Measurements from ENCODE around the gene ERFL. TPM values are rescaled to one million over a fixed set of nuclear protein-coding genes. Genes with fewer than 3 reads are reported as not detected.

ERFL gene
- total and polyA plus RNA-seq, 8 donors = 0.06 to 0.37 (median 0.22) TPM; not detected in 1

DNA sequence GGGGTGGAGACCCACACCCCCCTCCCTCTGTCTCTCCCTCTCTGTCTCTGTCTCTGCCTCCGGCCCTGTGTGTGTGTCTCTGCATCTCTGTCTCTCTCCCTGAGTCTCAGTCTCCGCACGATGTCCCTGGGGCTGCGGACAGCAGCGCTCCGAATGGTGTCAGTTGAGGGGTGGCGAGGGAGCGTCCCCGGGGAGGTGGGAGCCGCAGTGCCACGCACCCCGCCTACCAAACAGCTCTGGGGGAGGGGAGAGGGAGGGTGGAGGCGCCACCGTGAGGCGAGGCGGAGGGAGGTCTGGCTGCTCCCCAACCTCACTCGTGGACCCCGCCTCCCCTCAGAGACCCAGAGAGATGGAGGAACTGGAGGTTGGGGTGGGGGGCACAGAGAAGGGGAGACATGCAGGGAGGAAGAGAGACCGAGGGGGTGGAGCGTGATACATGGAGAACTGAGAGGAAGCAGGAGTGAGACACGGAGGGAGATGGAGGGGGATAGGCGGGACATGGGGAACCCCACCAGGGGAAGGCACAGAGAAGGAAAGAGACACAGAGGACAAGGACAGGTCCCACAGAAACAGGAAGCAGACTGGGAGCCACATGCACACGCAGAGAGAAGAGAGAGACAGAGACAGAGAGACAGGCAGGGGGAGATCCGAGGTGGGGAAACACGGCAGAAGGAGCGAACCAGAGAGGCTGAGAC, 7.2 kb downstream of the ERFL start:
- 24 to 30% methylated on average over 20 to 26 of the region's 26 CpGs for WGBS, 2 donors
- no peak for FAIRE-seq
- intact Hi-C loops (cut with DNase I) = no loop called here
- H3K36me3 ChIP-seq = no peaks in the 10 kb centered on the region
- no peaks in the 10 kb centered on the region for H3K9me3 ChIP-seq
- TF ChIP-seq, protein P1, sequence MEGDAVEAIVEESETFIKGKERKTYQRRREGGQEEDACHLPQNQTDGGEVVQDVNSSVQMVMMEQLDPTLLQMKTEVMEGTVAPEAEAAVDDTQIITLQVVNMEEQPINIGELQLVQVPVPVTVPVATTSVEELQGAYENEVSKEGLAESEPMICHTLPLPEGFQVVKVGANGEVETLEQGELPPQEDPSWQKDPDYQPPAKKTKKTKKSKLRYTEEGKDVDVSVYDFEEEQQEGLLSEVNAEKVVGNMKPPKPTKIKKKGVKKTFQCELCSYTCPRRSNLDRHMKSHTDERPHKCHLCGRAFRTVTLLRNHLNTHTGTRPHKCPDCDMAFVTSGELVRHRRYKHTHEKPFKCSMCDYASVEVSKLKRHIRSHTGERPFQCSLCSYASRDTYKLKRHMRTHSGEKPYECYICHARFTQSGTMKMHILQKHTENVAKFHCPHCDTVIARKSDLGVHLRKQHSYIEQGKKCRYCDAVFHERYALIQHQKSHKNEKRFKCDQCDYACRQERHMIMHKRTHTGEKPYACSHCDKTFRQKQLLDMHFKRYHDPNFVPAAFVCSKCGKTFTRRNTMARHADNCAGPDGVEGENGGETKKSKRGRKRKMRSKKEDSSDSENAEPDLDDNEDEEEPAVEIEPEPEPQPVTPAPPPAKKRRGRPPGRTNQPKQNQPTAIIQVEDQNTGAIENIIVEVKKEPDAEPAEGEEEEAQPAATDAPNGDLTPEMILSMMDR (IDR thresholded peaks at IDR 0.05) = no peak
- no peak overlapping the region for H3K4me3 ChIP-seq
- peak in 1 of 6 donors; percentile 51 for DNase-seq
- no peak for ATAC-seq
- no peaks in the 10 kb centered on the region for H3K27me3 ChIP-seq
- H3K4me1 ChIP-seq = no peaks in the 10 kb centered on the region
- H3K27ac ChIP-seq = no peak overlapping the region

DNA sequence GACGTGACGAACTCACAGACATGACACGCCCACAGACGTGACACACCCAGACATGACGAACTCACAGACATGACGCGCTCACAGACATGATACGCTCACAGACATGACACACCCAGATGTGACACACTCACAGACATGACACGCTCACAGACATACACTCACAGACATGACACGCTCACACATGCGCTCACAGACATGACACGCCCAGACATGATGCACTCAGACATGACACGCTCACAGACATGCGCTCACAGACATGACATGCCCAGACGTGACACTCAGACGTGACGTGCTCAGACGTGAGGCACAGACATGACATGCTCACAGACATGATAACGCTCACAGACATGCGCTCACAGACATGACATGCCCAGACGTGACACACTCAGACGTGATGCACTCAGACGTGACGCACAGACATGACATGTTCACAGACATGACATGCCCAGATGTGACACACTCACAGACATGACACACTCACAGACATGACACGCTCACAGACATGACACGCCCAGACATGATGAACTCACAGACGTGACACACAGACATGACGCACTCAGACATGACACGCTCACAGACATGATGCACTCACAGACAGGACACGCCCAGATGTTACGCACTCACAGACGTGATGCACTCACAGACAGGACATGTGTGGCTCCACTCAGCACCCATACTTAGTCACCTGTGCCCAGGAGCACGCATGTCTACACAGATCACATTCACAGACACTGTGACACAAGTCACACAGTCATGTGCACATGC, 8.1 kb downstream of the ERFL start:
- H3K4me3 ChIP-seq = no peak overlapping the region
- no peak overlapping the region for H3K27ac ChIP-seq
- intact Hi-C loops (cut with DNase I) = no loop called here
- no peak for FAIRE-seq
- H3K36me3 ChIP-seq = no peaks in the 10 kb centered on the region
- TF ChIP-seq, protein P1 (IDR thresholded peaks at IDR 0.05) = no peak
- peaks cover 0 to 7% (median 0%) of the 10 kb centered on the region in 4 donors for H3K27me3 ChIP-seq
- DNase-seq = peak in 1 of 6 donors; percentile 9
- no peak for ATAC-seq
- H3K9me3 ChIP-seq = no peaks in the 10 kb centered on the region
- WGBS, 2 donors = 74 to 89% methylated on average over 33 of the region's 33 CpGs
- H3K4me1 ChIP-seq = no peaks in the 10 kb centered on the region

DNA sequence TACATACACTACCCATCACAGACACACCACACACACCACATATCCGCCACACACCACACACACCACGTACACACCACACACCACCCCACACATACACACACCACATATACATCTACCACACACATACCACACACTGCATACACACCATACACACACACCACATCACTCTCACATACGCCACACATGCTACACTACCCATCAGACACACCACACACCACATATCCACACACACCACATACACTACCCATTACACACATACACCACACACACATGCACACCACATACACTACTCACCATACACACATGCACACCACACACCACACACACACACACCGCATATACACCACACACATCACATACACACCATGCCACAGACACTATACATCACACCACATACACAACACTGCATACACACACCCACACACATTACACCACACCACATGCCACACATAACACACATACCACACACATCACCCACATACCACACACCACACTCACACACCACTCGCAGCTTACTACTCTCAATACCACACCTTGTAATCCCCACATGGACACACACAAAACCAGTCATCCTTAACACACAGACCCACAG, 9.5 kb downstream of the ERFL start:
- no peaks in the 10 kb centered on the region for H3K9me3 ChIP-seq
- H3K36me3 ChIP-seq = no peaks in the 10 kb centered on the region
- WGBS, 2 donors = 80 to 90% methylated on average over 5 of the region's 5 CpGs
- DNase-seq (no peak), ATAC-seq (no peak), FAIRE-seq (no peak)
- intact Hi-C loops (cut with DNase I) = no loop called here
- H3K4me1 ChIP-seq = no peaks in the 10 kb centered on the region
- no peak overlapping the region for H3K4me3 ChIP-seq
- H3K27me3 ChIP-seq = peaks cover 0 to 7% (median 0%) of the 10 kb centered on the region in 4 donors
- TF ChIP-seq, protein P1 (IDR thresholded peaks at IDR 0.05) = no peak
- H3K27ac ChIP-seq = no peak overlapping the region

DNA sequence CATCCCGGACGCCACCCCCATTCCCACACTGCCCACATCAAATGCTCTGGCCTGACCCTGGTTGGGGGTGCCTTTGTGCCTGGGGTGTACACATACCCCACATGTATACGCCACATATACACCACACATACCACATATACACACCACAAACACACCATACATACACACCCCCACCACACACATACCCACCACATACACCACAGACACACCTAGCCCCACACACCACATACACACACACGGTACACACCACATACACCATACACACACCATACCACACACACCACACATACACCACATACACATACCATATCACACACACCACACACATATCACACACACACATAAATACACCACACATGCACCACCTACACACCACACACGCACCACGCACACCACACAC, 10.2 kb downstream of the ERFL start:
- 73 to 86% methylated on average over 6 of the region's 6 CpGs for WGBS, 2 donors
- no peaks in the 10 kb centered on the region for H3K4me1 ChIP-seq
- TF ChIP-seq, protein P1 (IDR thresholded peaks at IDR 0.05) = no peak
- intact Hi-C loops (cut with DNase I) = no loop called here
- H3K36me3 ChIP-seq = no peaks in the 10 kb centered on the region
- FAIRE-seq (no peak), DNase-seq (no peak), ATAC-seq (no peak)
- H3K27ac ChIP-seq = no peak overlapping the region
- H3K4me3 ChIP-seq = no peak overlapping the region
- peaks cover 0 to 7% (median 0%) of the 10 kb centered on the region in 4 donors for H3K27me3 ChIP-seq
- no peaks in the 10 kb centered on the region for H3K9me3 ChIP-seq
